Lower leg skin (tissue), 3 donors: Measurements from ENCODE around the gene USP3.

ENCODE experiments used
- CTCF ChIP-seq, 3 donors: fragments of 450-650 bp; IDR thresholded peaks; one replicate each; pipeline ENCODE4 v1.5.1; 2016; ENCODE audit warnings: antibody characterized with exemption in 3 of 3, mild to moderate bottlenecking in 3 of 3, moderate library complexity in 2 of 3
- POLR2A ChIP-seq, 2 donors: fragments of 450-650 bp; IDR thresholded peaks; one replicate each; pipeline ENCODE4 v1.6.1; 2016 to 2017; ENCODE audit warnings: antibody characterized with exemption in 2 of 2, mild to moderate bottlenecking in 1 of 2, moderate library complexity in 1 of 2

GRCh38 chr15:63564093-63564492 lies 59.7 kb downstream of the USP3 start:
- TF ChIP-seq CTCF (IDR thresholded peaks at IDR 0.05), result no peak
- TF ChIP-seq POLR2A (IDR thresholded peaks at IDR 0.05), result no peak
